Right lobe of liver (tissue), 6 donors: ENCODE results near the gene ESYT1. TPM values are rescaled to one million over a fixed set of nuclear protein-coding genes. Genes with fewer than 3 reads are reported as not detected.

Source experiments
- ATAC-seq, 4 donors: fragments of 200-7000 bp; cut with Tn5 transposase; one replicate each; pipeline ENCODE4 v1.9.1; 2020; ENCODE audit warnings: mild to moderate bottlenecking in 4 of 4, moderate library complexity in 4 of 4
- DNase-seq, 3 donors: peaks; one replicate each; pipeline ENCODE4 v3.0.0-alpha.2; 2020
- H3K27ac ChIP-seq, 3 donors: fragments of 200-600 bp; one replicate each; pipeline ENCODE4 v1.8.0; 2022
- H3K27me3 ChIP-seq, 2 donors: fragments of 200-600 bp; one replicate each; pipeline ENCODE4 v1.8.0; 2022
- H3K36me3 ChIP-seq, 4 donors: fragments of 200-600 bp; sonication (generic) in 1 of 4; one replicate each; pipeline versions ENCODE4 v1.5.1 to v1.8.0; 2017 to 2022; ENCODE audit warnings: control low read depth in 1 of 4
- H3K4me1 ChIP-seq, 4 donors: fragments of 200-600 bp; sonication (generic) in 1 of 4; one replicate each; pipeline versions ENCODE4 v1.5.1 to v1.8.0; 2017 to 2022; ENCODE audit warnings: control low read depth in 1 of 4
- H3K4me3 ChIP-seq, 3 donors: fragments of 200-600 bp; one replicate each; pipeline ENCODE4 v1.8.0; 2022
- H3K9me3 ChIP-seq, 4 donors: fragments of 200-600 bp; sonication (generic) in 1 of 4; one replicate each; pipeline versions ENCODE4 v1.5.1 to v1.8.0; 2017 to 2022; ENCODE audit warnings: control low read depth in 1 of 4
- CTCF ChIP-seq, 4 donors: fragments of 200-600 bp in 3 of 4; fragments of 450-650 bp in 1 of 4; IDR thresholded peaks; one replicate each; pipeline versions ENCODE4 v1.5.1 to v1.8.0; 2016 to 2022; ENCODE audit warnings: antibody characterized with exemption in 4 of 4, mild to moderate bottlenecking in 2 of 4
- POLR2A ChIP-seq: fragments of 450-650 bp; IDR thresholded peaks from one replicate; pipeline ENCODE4 v1.6.1; 2017; ENCODE audit warnings: antibody characterized with exemption, mild to moderate bottlenecking
- WGBS: methylation state at CpG from one replicate; pipeline ENCODE4 v1.1.6; 2018; ENCODE audit warnings: low coverage, low lambda C conversion rate; ENCODE audit not compliant: insufficient coverage; ENCODE audit errors: missing lambda C conversion rate; 5-methylcytosine and 5-hydroxymethylcytosine counted together
- intact Hi-C, 2 donors: fragments of 100-400 bp; cut with DNase I; formaldehyde crosslinking; loops; one replicate each; pipeline versions ENCODE4 v1.11.2 to v1.14.1; 2022
- total RNA-seq, 6 experiments: library from RNA; depleted of rRNA in 2 of 6; stranded (reverse); fragments of >200 nt in 2 of 6; fragmentation: NEBNext Ultra II Directional in 3 of 6; extraction: Animal tissue kit (Norgen Biotek cat#: 25700) in 3 of 6; gene quantifications; one replicate each; pipeline versions ENCODE4 v1.1.0 to v1.2.4, GENCODE V29; 2016 to 2023
- donor health status: DM: no; HTN: yes; CAD: no.
- donor health status: DM: no; HTN: no; CAD: no.
- donor health status: DM: no; HTN: no; CAD: no.
- donor health status: DM: no; HTN: yes; CAD: no.
- donor health status: DM: no; HTN: yes; CAD: no.

ESYT1 gene
- total RNA-seq, 6 experiments from 2014 or later, result 56.5 to 117 (median 70.3) TPM

- ATAC-seq (no peak), DNase-seq (no peak)
- Histone ChIP-seq H3K4me1 (peaks cover 0 to 60% (median 22%) of the 10 kb centered on the region in 4 donors), H3K9me3 (no peaks in the 10 kb centered on the region), H3K4me3 (peak overlapping the region in 2 of 3 donors; percentile 90 to 92), H3K27ac (peak overlapping the region in 2 of 3 donors; percentile 93 to 99), H3K27me3 (no peaks in the 10 kb centered on the region), H3K36me3 (peaks cover 0 to 46% (median 22%) of the 10 kb centered on the region in 4 donors)
- intact Hi-C loops, result no loop called here
- 31% methylated on average over 3 of the region's 3 CpGs for WGBS
- TF ChIP-seq POLR2A (no peak), CTCF (IDR thresholded peaks at IDR 0.05) (no peak)
Observed at GRCh38 chr12:56082967-56083366, 45.1 kb upstream of the ESYT1 start.

GRCh38 chr12:56084958-56085543, 43.0 kb upstream of the ESYT1 start:
- WGBS, result 74% methylated on average over 9 of the region's 15 CpGs
- TF ChIP-seq POLR2A (no peak), CTCF (IDR thresholded peaks at IDR 0.05) (peak; percentile 16 to 35 (median 23))
- H3K9me3 ChIP-seq, result no peaks in the 10 kb centered on the region
- ATAC-seq (peak in 1 of 4 donors; percentile 2), DNase-seq (peak in 2 of 3 donors; percentile 54 to 68)
- peaks cover 0 to 67% (median 33%) of the 10 kb centered on the region in 4 donors for H3K36me3 ChIP-seq
- intact Hi-C loops, result no loop called here
- H3K4me1 ChIP-seq, result peaks cover 0 to 52% (median 22%) of the 10 kb centered on the region in 4 donors
- peak overlapping the region; percentile 36 to 47 (median 40) for H3K27ac ChIP-seq
- H3K4me3 ChIP-seq, result no peak overlapping the region
- H3K27me3 ChIP-seq, result no peaks in the 10 kb centered on the region

GRCh38 chr12:56086096-56086495, 42.0 kb upstream of the ESYT1 start:
- no peaks in the 10 kb centered on the region for H3K9me3 ChIP-seq
- H3K4me3 ChIP-seq, result no peak overlapping the region
- no peak for TF ChIP-seq CTCF (IDR thresholded peaks at IDR 0.05)
- TF ChIP-seq POLR2A, result no peak
- intact Hi-C loops, result no loop called here
- H3K27me3 ChIP-seq, result no peaks in the 10 kb centered on the region
- peaks cover 0 to 77% (median 38%) of the 10 kb centered on the region in 4 donors for H3K36me3 ChIP-seq
- 72% methylated on average over 3 of the region's 3 CpGs for WGBS
- peak overlapping the region in 1 of 3 donors; percentile 31 for H3K27ac ChIP-seq
- DNase-seq (no peak), ATAC-seq (no peak)
- H3K4me1 ChIP-seq, result peaks cover 0 to 52% (median 22%) of the 10 kb centered on the region in 4 donors

- peaks cover 0 to 80% (median 38%) of the 10 kb centered on the region in 4 donors for H3K36me3 ChIP-seq
- peak overlapping the region in 2 of 3 donors; percentile 31 to 58 for H3K27ac ChIP-seq
Observed at GRCh38 chr12:56086608-56087007, 41.5 kb upstream of the ESYT1 start.

More at GRCh38 chr12:56086608-56087007, 41.5 kb upstream of the ESYT1 start:
- WGBS, result 84% methylated on average over 5 of the region's 6 CpGs
- H3K4me3 ChIP-seq, result no peak overlapping the region
- TF ChIP-seq CTCF (IDR thresholded peaks at IDR 0.05) (no peak), POLR2A (no peak)
- no peak for ATAC-seq
- no peaks in the 10 kb centered on the region for H3K27me3 ChIP-seq
- peaks cover 0 to 52% (median 22%) of the 10 kb centered on the region in 4 donors for H3K4me1 ChIP-seq
- H3K9me3 ChIP-seq, result no peaks in the 10 kb centered on the region
- intact Hi-C loops, result no loop called here
- DNase-seq, result no peak
